ENCODE results near the gene DONSON. TPM values are rescaled to one million over a fixed set of nuclear protein-coding genes. Genes with fewer than 3 reads are reported as not detected.

The DONSON gene
- polyA plus RNA-seq, 5 donors = 32.3 to 51.6 (median 42.4) TPM

DNA sequence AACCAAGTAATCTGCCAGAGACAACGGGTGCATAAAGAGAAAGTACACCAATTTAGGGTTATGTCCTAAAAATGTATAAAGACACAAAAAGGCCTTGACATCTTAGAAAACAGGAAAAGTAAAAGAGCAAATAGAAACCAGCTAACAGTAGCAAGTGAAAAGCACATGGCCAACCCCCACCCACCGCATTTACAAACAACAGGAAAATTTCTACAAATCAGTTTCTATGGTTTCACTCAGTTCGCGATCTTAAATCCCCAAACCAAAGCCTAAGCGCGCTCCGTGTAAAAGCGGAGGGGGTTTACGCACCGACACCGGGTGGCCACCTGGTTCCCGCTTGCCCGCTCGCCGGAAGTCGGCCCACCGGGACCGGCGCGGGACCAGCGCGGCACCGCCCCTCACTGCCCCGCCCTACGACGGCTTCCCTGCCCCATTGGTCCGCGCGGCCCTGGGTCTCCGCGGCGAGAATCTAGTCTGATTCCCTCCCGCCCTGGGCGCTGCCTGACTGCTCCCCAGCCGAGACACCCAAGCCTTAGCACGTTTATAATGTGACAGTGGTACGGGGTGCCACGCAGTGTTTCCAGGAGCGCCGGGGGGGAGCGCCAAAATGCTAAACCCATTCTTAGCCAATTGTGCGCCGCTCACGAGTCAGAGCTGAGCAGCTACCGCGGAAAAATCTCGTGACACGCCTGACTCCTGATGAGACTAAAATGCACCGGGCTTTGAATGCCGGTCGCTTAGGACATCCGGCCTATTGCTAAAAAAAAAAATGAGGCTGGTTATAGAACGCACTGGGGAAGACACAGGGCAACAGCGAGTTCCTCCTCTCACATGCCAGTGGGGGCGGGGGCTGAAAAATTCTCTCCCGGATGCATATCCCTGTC lies 46.5 kb downstream of the DONSON start, which contains the start of gene GART:
GART (minus strand) TSS at position 362 of the 884 bp plus-strand sequence. CDS start 2,802 bp downstream, outside the sequence.
- peak; percentile 78 to 84 for DNase-seq

DNA sequence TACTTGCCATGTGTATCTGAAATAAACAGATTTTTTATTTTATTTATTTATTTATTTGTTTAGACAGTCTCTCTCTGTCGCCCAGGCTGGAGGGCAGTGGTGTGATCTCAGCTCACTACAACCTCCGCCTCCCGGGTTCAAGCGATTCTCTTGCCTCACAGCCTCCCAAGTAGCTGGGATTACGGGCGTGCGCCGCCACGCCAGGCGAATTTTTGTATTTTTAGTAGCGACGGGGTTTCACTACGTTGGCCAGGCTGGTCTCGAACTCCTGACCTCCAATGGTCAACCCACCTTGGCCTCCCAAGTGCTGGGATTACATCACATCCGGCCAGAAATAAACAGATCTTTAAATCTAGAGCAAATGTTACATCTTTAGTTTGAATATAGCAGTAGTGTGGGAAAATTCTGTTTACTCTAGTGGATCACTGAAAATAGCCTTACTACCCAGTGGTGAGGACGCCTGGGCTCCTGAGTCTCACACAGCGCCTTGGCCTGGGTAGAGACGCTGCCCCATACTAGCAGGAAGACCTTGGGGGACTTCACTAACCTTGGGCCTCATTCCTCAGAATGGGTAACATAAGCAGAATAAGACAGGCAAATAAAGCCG lies 47.3 kb downstream of the DONSON start:
- no peak for DNase-seq

DNA sequence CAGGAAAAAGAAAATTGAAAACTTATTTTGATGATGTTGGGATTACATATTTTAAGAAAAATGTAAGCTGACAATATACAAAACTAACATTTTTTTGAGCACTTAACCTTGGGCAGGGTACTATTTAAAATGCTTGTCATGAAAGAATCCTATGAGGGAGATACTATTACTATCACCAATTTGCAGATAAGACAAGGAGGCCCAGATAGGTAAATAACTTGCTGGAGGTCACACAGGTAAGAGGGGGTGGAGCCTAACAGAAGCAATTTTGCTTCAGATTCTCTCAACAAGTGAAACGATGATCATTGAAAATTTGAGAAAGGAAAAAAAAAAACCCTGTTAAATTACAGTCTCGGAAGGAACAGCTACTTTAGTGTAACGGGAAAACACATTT lies 47.8 kb downstream of the DONSON start:
- no peak for DNase-seq

- no peak for DNase-seq
These were observed 48.9 kb downstream of the DONSON start for GRCh38 chr21:33539616-33540015.

DNA sequence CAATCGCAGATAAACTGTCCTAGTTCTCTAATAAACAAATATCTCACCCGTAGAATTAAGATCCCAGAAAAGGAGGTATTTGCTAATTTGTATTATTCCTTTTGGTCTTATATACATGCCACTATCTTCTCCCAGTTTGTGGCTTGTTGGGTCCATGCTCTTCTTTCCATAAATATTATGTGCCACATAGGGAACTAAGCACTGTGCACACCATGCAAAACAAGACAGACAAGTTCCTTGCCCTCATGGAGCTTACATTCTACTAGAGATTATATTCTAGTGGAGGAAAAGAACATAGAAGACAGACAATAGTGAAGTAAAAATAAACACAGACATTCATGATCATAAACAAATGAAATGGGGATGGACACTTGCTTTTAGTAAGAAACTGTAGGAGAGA lies 51.3 kb downstream of the DONSON start:
- DNase-seq = no peak

GRCh38 chr21:33531007-33531406 lies 57.5 kb downstream of the DONSON start:
- DNase-seq = no peak

Other genes starting within 250 kb of the DONSON start
- gene IFNGR2, start 185.3 kb downstream of the DONSON start, polyA plus RNA-seq (ENCODE audit: insufficient read depth in 1 of 5, insufficient read length in 5 of 5, low replicate concordance in 1 of 5) = 10 to 100 TPM; 69.5 to 83.6 (median 75.5) TPM
- gene TMEM50B, start 108.7 kb downstream of the DONSON start, polyA plus RNA-seq (ENCODE audit: insufficient read depth in 1 of 5, insufficient read length in 5 of 5, low replicate concordance in 1 of 5) = 10 to 100 TPM; 52.8 to 96.0 (median 56.1) TPM
- gene DNAJC28, start 97.0 kb downstream of the DONSON start, polyA plus RNA-seq (ENCODE audit: insufficient read depth in 1 of 5, insufficient read length in 5 of 5, low replicate concordance in 1 of 5) = 1 to 10 TPM; 3.0 to 4.6 (median 3.4) TPM
- gene GART, start 46.6 kb downstream of the DONSON start, polyA plus RNA-seq (ENCODE audit: insufficient read depth in 1 of 5, insufficient read length in 5 of 5, low replicate concordance in 1 of 5) = 10 to 100 TPM; 66.2 to 93.3 (median 77.4) TPM
- 100 to 1,000 TPM; 299 to 439 (median 420) TPM for gene SON, start 45.6 kb downstream of the DONSON start, polyA plus RNA-seq (ENCODE audit: insufficient read depth in 1 of 5, insufficient read length in 5 of 5, low replicate concordance in 1 of 5)
- 10 to 100 TPM; 48.9 to 79.3 (median 76.7) TPM for gene CRYZL1, start 53.1 kb upstream of the DONSON start, polyA plus RNA-seq (ENCODE audit: insufficient read depth in 1 of 5, insufficient read length in 5 of 5, low replicate concordance in 1 of 5)
- 10 to 100 TPM; 39.1 to 57.2 (median 48.7) TPM for gene ITSN1, start 53.8 kb upstream of the DONSON start, polyA plus RNA-seq (ENCODE audit: insufficient read depth in 1 of 5, insufficient read length in 5 of 5, low replicate concordance in 1 of 5)